ENCODE measurements around the gene PHKB. TPM values are rescaled to one million over a fixed set of nuclear protein-coding genes. Genes with fewer than 3 reads are reported as not detected.

Gene PHKB
- total RNA-seq, 1 experiment from 2014 or later, result 38.8 TPM

DNA sequence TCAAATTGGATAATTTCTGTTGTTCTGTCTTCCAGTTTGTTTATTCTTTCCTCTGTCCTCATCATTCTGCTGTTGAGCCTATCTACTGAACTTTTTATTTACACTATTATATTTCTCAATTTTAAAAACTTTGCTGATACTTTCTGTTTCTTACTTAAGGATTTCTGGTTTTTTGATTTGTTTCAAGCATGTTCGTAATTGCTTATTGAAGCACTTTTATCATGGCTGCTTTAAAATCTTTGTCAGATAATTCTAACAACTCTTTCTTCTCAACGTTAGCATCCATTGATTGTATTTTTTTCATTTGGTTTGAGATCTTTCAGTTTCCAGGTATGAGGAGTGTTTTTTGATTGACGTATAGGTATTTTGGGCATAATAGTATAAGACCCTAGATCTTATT is 116.9 kb downstream of the PHKB start:
- Histone ChIP-seq H4K91ac (ENCODE audit: insufficient read length, low read depth, low read length) (no peak overlapping the region), H3K27ac (ENCODE audit: insufficient read length, low read depth, low read length) (no peak overlapping the region), H3K18ac (ENCODE audit: insufficient read length, low read depth, low read length) (no peak overlapping the region), H3K9ac (ENCODE audit: extremely low read depth, insufficient read length, low read length) (no peak overlapping the region), H2BK120ac (ENCODE audit: low read depth, low read length, poor library complexity, severe bottlenecking) (no peak overlapping the region), H3T11ph (ENCODE audit: low read length) (no peak overlapping the region), H3K4me1 (ENCODE audit: insufficient read depth, low read length) (no peaks in the 10 kb centered on the region), H3K79me1 (ENCODE audit: insufficient read depth, low read depth, low read length, poor library complexity, severe bottlenecking) (no peaks in the 10 kb centered on the region), H2BK5ac (ENCODE audit: insufficient read length, low read length) (no peak overlapping the region), H3K14ac (ENCODE audit: insufficient read depth, low read length) (no peak overlapping the region), H4K8ac (replicated peaks; ENCODE audit: insufficient read length, low read depth, low read length) (no peak overlapping the region), H2BK20ac (ENCODE audit: low read depth, low read length, poor library complexity, severe bottlenecking) (no peak overlapping the region), H4K5ac (ENCODE audit: insufficient read length, low read depth, low read length) (no peak overlapping the region), H3K27me3 (ENCODE audit: insufficient read depth, low read length) (no peaks in the 10 kb centered on the region), H3K23ac (ENCODE audit: insufficient read length, low read depth, low read length) (no peak overlapping the region), H4K20me1 (ENCODE audit: control insufficient read depth, insufficient read depth, insufficient read length) (no peaks in the 10 kb centered on the region), H3K4me2 (ENCODE audit: insufficient read depth, insufficient read length, low read length) (no peak overlapping the region), H2BK12ac (ENCODE audit: insufficient read length, low read depth, low read length) (no peak overlapping the region), H3K23me2 (ENCODE audit: insufficient read length, low read depth, low read length, poor library complexity, severe bottlenecking) (no peaks in the 10 kb centered on the region), H2BK15ac (ENCODE audit: low read depth, low read length) (no peak overlapping the region), H2AFZ (ENCODE audit: low read length) (no peak overlapping the region), H2AK5ac (ENCODE audit: insufficient read length, low read length) (no peak overlapping the region), H3K9me3 (ENCODE audit: control insufficient read depth, low read depth, low read length) (no peaks in the 10 kb centered on the region), H3K56ac (ENCODE audit: insufficient read length, low read depth, low read length) (no peak overlapping the region), H3K79me2 (ENCODE audit: insufficient read depth, low read length) (no peaks in the 10 kb centered on the region), H3K4ac (ENCODE audit: low read depth, low read length) (no peak overlapping the region)
- Mint-ChIP-seq H3K4me1 (peaks cover 6 to 13% of the 10 kb centered on the region in 2 experiments; a peak in 3 of 4 replicates), H3K36me3 (ENCODE audit: insufficient read depth in 1 of 3, low read depth in 3 of 3) (peaks cover 7 to 9% (median 9%) of the 10 kb centered on the region in 3 experiments; a peak in 4 of 7 replicates), H3K27ac (no peak overlapping the region), H3K4me3 (no peak overlapping the region), H3K27me3 (ENCODE audit: low read depth) (no peaks in the 10 kb centered on the region; the same call in 1 of the 2 replicates), H3K9me3 (no peaks in the 10 kb centered on the region; a peak in 1 of 5 replicates)
- TF ChIP-seq CTCF (conservative IDR thresholded peaks at IDR 0.05), result no peak
- WGBS (ENCODE audit: extremely low coverage, insufficient read length, low lambda C conversion rate), result no CpG with 5 or more reads among the region's 3 CpGs
- DNase-seq, result no peak
